ENCODE measurements around the gene AARSD1. TPM values are rescaled to one million over a fixed set of nuclear protein-coding genes. Genes with fewer than 3 reads are reported as not detected.
A peak's percentile ranks its signal among the peaks of the same experiment; 100 is the strongest.
"Not testable (repeated sequence)": the region's sequence is repeated elsewhere in the genome, so short reads cannot be mapped to it uniquely, and the experiment has no call there.

The AARSD1 gene
- total RNA-seq, 1 donor from 2014 or later, result 70.4 TPM

GRCh38 chr17:42980766-42981397 lies 16.6 kb upstream of the AARSD1 start:
- ATAC-seq (ENCODE audit: low read depth), result peak; percentile 56
- ChIA-PET CTCF (interaction anchor here (2.7 kb wide), 1 partner anchor 17 kb away, joined by 9 read pairs; the partner anchor contains the start of gene RPL27), POLR2A (interaction anchor here (1.0 to 3.4 kb wide), 6 partner anchors 10 to 403 kb away, joined by 3 to 37 read pairs (median 6); partner anchors contain the start of genes AARSD1, BECN1, PSMC3IP and RPL27)
- TF ChIP-seq, protein P1, sequence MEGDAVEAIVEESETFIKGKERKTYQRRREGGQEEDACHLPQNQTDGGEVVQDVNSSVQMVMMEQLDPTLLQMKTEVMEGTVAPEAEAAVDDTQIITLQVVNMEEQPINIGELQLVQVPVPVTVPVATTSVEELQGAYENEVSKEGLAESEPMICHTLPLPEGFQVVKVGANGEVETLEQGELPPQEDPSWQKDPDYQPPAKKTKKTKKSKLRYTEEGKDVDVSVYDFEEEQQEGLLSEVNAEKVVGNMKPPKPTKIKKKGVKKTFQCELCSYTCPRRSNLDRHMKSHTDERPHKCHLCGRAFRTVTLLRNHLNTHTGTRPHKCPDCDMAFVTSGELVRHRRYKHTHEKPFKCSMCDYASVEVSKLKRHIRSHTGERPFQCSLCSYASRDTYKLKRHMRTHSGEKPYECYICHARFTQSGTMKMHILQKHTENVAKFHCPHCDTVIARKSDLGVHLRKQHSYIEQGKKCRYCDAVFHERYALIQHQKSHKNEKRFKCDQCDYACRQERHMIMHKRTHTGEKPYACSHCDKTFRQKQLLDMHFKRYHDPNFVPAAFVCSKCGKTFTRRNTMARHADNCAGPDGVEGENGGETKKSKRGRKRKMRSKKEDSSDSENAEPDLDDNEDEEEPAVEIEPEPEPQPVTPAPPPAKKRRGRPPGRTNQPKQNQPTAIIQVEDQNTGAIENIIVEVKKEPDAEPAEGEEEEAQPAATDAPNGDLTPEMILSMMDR (IDR thresholded peaks at IDR 0.05), result no peak
- Mint-ChIP-seq H3K36me3 (ENCODE audit: low read depth) (peaks cover 25% of the 10 kb centered on the region), H3K27ac (peak overlapping the region; percentile 96), H3K4me3 (peak overlapping the region; percentile 98), H3K4me1 (peaks cover 55% of the 10 kb centered on the region), H3K27me3 (no peaks in the 10 kb centered on the region), H3K9me3 (no peaks in the 10 kb centered on the region)
- no peak for DNase-seq
- intact Hi-C loops (cut with micrococcal nuclease), result loop anchor here (1.0 to 10.0 kb wide), 4 partner anchors 17 to 236 kb away; partner anchors contain the start of genes AARSD1, EZH1, PSME3 and RPL27

GRCh38 chr17:42980274-42980765 lies 16.1 kb upstream of the AARSD1 start, which contains the start of gene RUNDC1:
RUNDC1 (plus strand) TSS chr17:42980565; CDS start chr17:42980577, 12 bp downstream.
- ChIA-PET CTCF (interaction anchor here (2.7 kb wide), 1 partner anchor 17 kb away, joined by 9 read pairs; the partner anchor contains the start of gene RPL27), POLR2A (interaction anchor here (1.0 to 3.4 kb wide), 5 partner anchors 11 to 335 kb away, joined by 3 to 37 read pairs (median 5); partner anchors contain the start of genes AARSD1, BECN1 and RPL27)
- intact Hi-C loops (cut with micrococcal nuclease), result loop anchor here (1.0 to 10.0 kb wide), 4 partner anchors 16 to 236 kb away; partner anchors contain the start of genes AARSD1, EZH1, PSME3 and RPL27
- peak within 1 kb of the TSS; percentile 98 for H3K27ac Mint-ChIP-seq
- ATAC-seq (ENCODE audit: low read depth) (peak; percentile 76), DNase-seq (peak; percentile 94)
- TF ChIP-seq, protein P1 (IDR thresholded peaks at IDR 0.05), result no peak
- H3K4me1 Mint-ChIP-seq, result peaks cover 49% of the 10 kb centered on the region
- H3K27me3 Mint-ChIP-seq, result no peaks in the 10 kb centered on the region
- no peaks in the 10 kb centered on the region for H3K9me3 Mint-ChIP-seq
- peaks cover 23% of the 10 kb centered on the region for H3K36me3 Mint-ChIP-seq (ENCODE audit: low read depth)
- peak within 1 kb of the TSS; percentile 99 for H3K4me3 Mint-ChIP-seq

GRCh38 chr17:42979511-42980273 lies 15.4 kb upstream of the AARSD1 start, which contains the start of gene PTGES3L:
PTGES3L (minus strand) TSS chr17:42980080; CDS start chr17:42980053, 27 bp downstream.
- POLR2A ChIA-PET, result interaction anchor here (0.5 to 3.4 kb wide), 8 partner anchors 12 to 336 kb away, joined by 3 to 37 read pairs (median 4); partner anchors contain the start of genes AARSD1, BECN1, PSME3 and RPL27
- Mint-ChIP-seq H3K9me3 (no peaks in the 10 kb centered on the region), H3K4me3 (peak within 1 kb of the TSS; percentile 99), H3K27me3 (no peaks in the 10 kb centered on the region), H3K36me3 (ENCODE audit: low read depth) (peaks cover 20% of the 10 kb centered on the region), H3K27ac (peak within 1 kb of the TSS; percentile 98), H3K4me1 (peaks cover 43% of the 10 kb centered on the region)
- TF ChIP-seq, protein P1 (IDR thresholded peaks at IDR 0.05), result no peak
- intact Hi-C loops (cut with micrococcal nuclease), result loop anchor here (1.0 to 10.0 kb wide), 4 partner anchors 15 to 235 kb away; partner anchors contain the start of genes AARSD1, EZH1, PSME3 and RPL27
- DNase-seq, result no peak
- CTCF ChIA-PET, result interaction anchor here (2.7 kb wide), 1 partner anchor 18 kb away, joined by 9 read pairs; the partner anchor contains the start of gene RPL27
- ATAC-seq (ENCODE audit: low read depth), result peak; percentile 29

GRCh38 chr17:42975701-42976100 lies 11.4 kb upstream of the AARSD1 start:
- H3K4me3 Mint-ChIP-seq; ATAC-seq (ENCODE audit: low read depth); H3K27me3 Mint-ChIP-seq; H3K9me3 Mint-ChIP-seq; H3K27ac Mint-ChIP-seq; intact Hi-C loops (cut with micrococcal nuclease); H3K36me3 Mint-ChIP-seq (ENCODE audit: low read depth); DNase-seq; POLR2A ChIA-PET; CTCF ChIA-PET: not testable (repeated sequence)
- peaks cover 12% of the 10 kb centered on the region for H3K4me1 Mint-ChIP-seq

GRCh38 chr17:42975265-42975664 lies 11.0 kb upstream of the AARSD1 start:
- Mint-ChIP-seq H3K4me3 (no peak overlapping the region), H3K36me3 (ENCODE audit: low read depth) (no peaks in the 10 kb centered on the region), H3K4me1 (peaks cover 10% of the 10 kb centered on the region), H3K27me3 (no peaks in the 10 kb centered on the region), H3K27ac (no peak overlapping the region), H3K9me3 (no peaks in the 10 kb centered on the region)
- no peak for DNase-seq
- TF ChIP-seq, protein P1 (IDR thresholded peaks at IDR 0.05), result no peak
- ChIA-PET CTCF (no interaction called here), POLR2A (no interaction called here)
- ATAC-seq (ENCODE audit: low read depth), result no peak
- intact Hi-C loops (cut with micrococcal nuclease), result no loop called here

DNA sequence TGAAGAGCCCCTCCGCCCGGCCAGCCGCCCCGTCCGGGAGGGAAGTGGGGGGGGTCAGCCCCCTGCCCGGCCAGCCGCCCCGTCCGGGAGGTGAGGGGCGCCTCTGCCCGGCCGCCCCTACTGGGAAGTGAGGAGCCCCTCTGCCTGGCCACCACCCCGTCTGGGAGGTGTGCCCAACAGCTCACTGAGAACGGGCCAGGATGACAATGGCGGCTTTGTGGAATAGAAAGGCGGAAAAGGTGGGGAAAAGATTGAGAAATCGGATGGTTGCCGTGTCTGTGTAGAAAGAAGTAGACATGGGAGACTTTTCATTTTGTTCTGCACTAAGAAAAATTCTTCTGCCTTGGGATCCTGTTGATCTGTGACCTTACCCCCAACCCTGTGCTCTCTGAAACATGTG lies 9.1 kb upstream of the AARSD1 start:
- ATAC-seq (ENCODE audit: low read depth); H3K27me3 Mint-ChIP-seq; intact Hi-C loops (cut with micrococcal nuclease); H3K4me1 Mint-ChIP-seq; H3K9me3 Mint-ChIP-seq; H3K27ac Mint-ChIP-seq; POLR2A ChIA-PET; H3K4me3 Mint-ChIP-seq; CTCF ChIA-PET; H3K36me3 Mint-ChIP-seq (ENCODE audit: low read depth); DNase-seq: not testable (repeated sequence)

All from activated B cell treated with CpG ODN at 0.5 μM for 24 hours (primary cell).